Right atrium auricular region (tissue), 2 donors: ENCODE results near the gene CACNB4. TPM values are rescaled to one million over a fixed set of nuclear protein-coding genes. Genes with fewer than 3 reads are reported as not detected.

Source experiments
- DNase-seq: peaks from one replicate; pipeline ENCODE4 v3.0.0-alpha.2; 2019; ENCODE audit warnings: low spot score
- H3K27ac ChIP-seq, 2 donors: fragments of 200-600 bp; sonication (generic); 1 replicate in 1 of 2; 2 replicates in 1 of 2; pipeline ENCODE4 v1.5.1; 2016 to 2019
- H3K27me3 ChIP-seq, 2 donors: fragments of 200-600 bp; sonication (generic); one replicate each; pipeline versions ENCODE4 v1.5.1 to v1.6.0; 2017 to 2019
- H3K36me3 ChIP-seq: fragments of 200-600 bp; sonication (generic); one replicate; pipeline ENCODE4 v1.5.1; 2016
- H3K4me1 ChIP-seq, 2 donors: fragments of 200-600 bp; sonication (generic); one replicate each; pipeline versions ENCODE4 v1.5.1 to v1.6.0; 2017 to 2019
- H3K4me3 ChIP-seq, 2 donors: fragments of 200-600 bp; sonication (generic); 1 replicate in 1 of 2; 2 replicates in 1 of 2; pipeline ENCODE4 v1.5.1; 2017 to 2019; ENCODE audit warnings: mild to moderate bottlenecking in 1 of 2, moderate library complexity in 1 of 2
- H3K9me3 ChIP-seq, 2 donors: fragments of 200-600 bp; sonication (generic); one replicate each; pipeline ENCODE4 v1.5.1; 2019
- CTCF ChIP-seq, 2 donors: fragments of 200-600 bp; sonication (generic); IDR thresholded peaks; one replicate each; pipeline ENCODE4 v1.5.1; 2019; ENCODE audit warnings: antibody characterized with exemption in 2 of 2
- total RNA-seq, 2 donors: library from RNA; depleted of rRNA; stranded (reverse); fragments of >200 nt; gene quantifications; one replicate each; pipeline ENCODE4 v1.1.0, GENCODE V29; 2016

CACNB4 gene
- total RNA-seq, 2 donors from 2014 or later, result 0.37 to 0.90 TPM

GRCh38 chr2:151973901-151974199 is 125.0 kb downstream of the CACNB4 start:
- no peak for TF ChIP-seq CTCF (IDR thresholded peaks at IDR 0.05)
- peak overlapping the region in 1 of 2 donors; percentile 1 for H3K4me3 ChIP-seq
- DNase-seq, result peak; percentile 62
- no peaks in the 10 kb centered on the region for H3K36me3 ChIP-seq
- no peaks in the 10 kb centered on the region for H3K4me1 ChIP-seq
- no peaks in the 10 kb centered on the region for H3K9me3 ChIP-seq
- no peaks in the 10 kb centered on the region for H3K27me3 ChIP-seq
- no peak overlapping the region for H3K27ac ChIP-seq

- Histone ChIP-seq H3K4me3 (peak overlapping the region in 1 of 2 donors; percentile 1), H3K4me1 (no peaks in the 10 kb centered on the region), H3K27ac (no peak overlapping the region), H3K9me3 (no peaks in the 10 kb centered on the region), H3K27me3 (no peaks in the 10 kb centered on the region), H3K36me3 (no peaks in the 10 kb centered on the region)
- no peak for DNase-seq
- TF ChIP-seq CTCF (IDR thresholded peaks at IDR 0.05), result no peak
Measured at GRCh38 chr2:151973013-151973900, 125.6 kb downstream of the CACNB4 start.

GRCh38 chr2:151972241-151973012 is 126.4 kb downstream of the CACNB4 start:
- no peak for DNase-seq
- Histone ChIP-seq H3K4me1 (no peaks in the 10 kb centered on the region), H3K36me3 (no peaks in the 10 kb centered on the region), H3K27me3 (no peaks in the 10 kb centered on the region), H3K9me3 (no peaks in the 10 kb centered on the region), H3K27ac (no peak overlapping the region), H3K4me3 (no peak overlapping the region)
- TF ChIP-seq CTCF (IDR thresholded peaks at IDR 0.05), result no peak

- no peak for DNase-seq
- no peaks in the 10 kb centered on the region for H3K36me3 ChIP-seq
- TF ChIP-seq CTCF (IDR thresholded peaks at IDR 0.05), result no peak
- H3K27ac ChIP-seq, result no peak overlapping the region
- H3K4me1 ChIP-seq, result no peaks in the 10 kb centered on the region
- H3K9me3 ChIP-seq, result no peaks in the 10 kb centered on the region
- H3K4me3 ChIP-seq, result no peak overlapping the region
- no peaks in the 10 kb centered on the region for H3K27me3 ChIP-seq
Measured at GRCh38 chr2:151971301-151972051, 127.4 kb downstream of the CACNB4 start.

- Histone ChIP-seq H3K4me1 (no peaks in the 10 kb centered on the region), H3K27me3 (no peaks in the 10 kb centered on the region), H3K27ac (no peak overlapping the region), H3K4me3 (no peak overlapping the region), H3K9me3 (no peaks in the 10 kb centered on the region), H3K36me3 (no peaks in the 10 kb centered on the region)
- TF ChIP-seq CTCF (IDR thresholded peaks at IDR 0.05), result no peak
- DNase-seq, result no peak
Measured at GRCh38 chr2:151968770-151969470, 129.9 kb downstream of the CACNB4 start.
